Naive thymus-derived CD4-positive, alpha-beta T cell (primary cell): ENCODE measurements around the gene PRKN. TPM values are rescaled to one million over a fixed set of nuclear protein-coding genes. Genes with fewer than 3 reads are reported as not detected.

Experiments used
- ATAC-seq: fragments of 150-1000 bp; cut with Tn5 transposase; 2 replicates; pipeline ENCODE4 v1.10.0; 2021; ENCODE audit warnings: mild to moderate bottlenecking, moderate library complexity
- CTCF ChIA-PET: fragments of 350-600 bp; sonication (Branson Sonifier 250); formaldehyde crosslinking; loops from one replicate; lab custom pipeline; 2021; ENCODE audit warnings: antibody characterized with exemption; lab: Charles Lee
- POLR2A ChIA-PET: fragments of 350-600 bp; sonication (Branson Sonifier 250); formaldehyde crosslinking; loops from one replicate; lab custom pipeline; 2021; ENCODE audit warnings: antibody characterized with exemption, inconsistent platforms; lab: Charles Lee
- DNase-seq, 9 donors: peaks; one replicate each; pipeline versions ENCODE4 v3.0.0 to v3.0.0-alpha.2; 2020 to 2022; ENCODE audit warnings: mixed read lengths in 1 of 9
- H3K27ac ChIP-seq: one replicate; pipeline ENCODE4 v1.7.0; 2013; ENCODE audit warnings: mild to moderate bottlenecking, low read depth, low read length, moderate library complexity
- H3K27me3 ChIP-seq, 2 donors: one replicate each; pipeline ENCODE4 v1.7.0; 2013; ENCODE audit warnings: low read length in 2 of 2, mild to moderate bottlenecking in 2 of 2, moderate library complexity in 2 of 2; ENCODE audit not compliant: control insufficient read depth in 2 of 2, insufficient read depth in 2 of 2
- H3K36me3 ChIP-seq, 3 experiments: 1 replicate in 2 of 3; 2 replicates in 1 of 3; pipeline ENCODE4 v1.7.0; 2013; ENCODE audit warnings: low read length in 3 of 3, mild to moderate bottlenecking in 3 of 3, moderate library complexity in 1 of 3; ENCODE audit not compliant: insufficient read depth in 3 of 3, control insufficient read depth in 2 of 3
- H3K4me1 ChIP-seq, 2 donors: one replicate each; pipeline ENCODE4 v1.7.0; 2013; ENCODE audit warnings: low read length in 2 of 2, mild to moderate bottlenecking in 2 of 2, moderate library complexity in 1 of 2; ENCODE audit not compliant: control insufficient read depth in 2 of 2, insufficient read depth in 2 of 2
- H3K4me3 ChIP-seq: 2 replicates; pipeline ENCODE4 v1.7.0; 2013; ENCODE audit warnings: mild to moderate bottlenecking, low read length
- H3K9me3 ChIP-seq, 3 experiments: 1 replicate in 2 of 3; 2 replicates in 1 of 3; pipeline ENCODE4 v1.7.0; 2013; ENCODE audit warnings: low read length in 3 of 3; ENCODE audit not compliant: control insufficient read depth in 2 of 3
- H3K27ac Mint-ChIP-seq, 9 donors: one replicate each; pipeline ENCODE4 v1.8.0; 2020 to 2022; ENCODE audit warnings: mixed read lengths in 9 of 9, mild to moderate bottlenecking in 8 of 9, moderate library complexity in 5 of 9, inconsistent platforms in 2 of 9
- H3K27me3 Mint-ChIP-seq, 5 donors: one replicate each; pipeline ENCODE4 v1.8.0; 2021 to 2022; ENCODE audit warnings: mixed read lengths in 5 of 5, mild to moderate bottlenecking in 1 of 5
- H3K36me3 Mint-ChIP-seq, 5 donors: one replicate each; pipeline ENCODE4 v1.8.0; 2020 to 2022; ENCODE audit warnings: mixed read lengths in 5 of 5, mild to moderate bottlenecking in 3 of 5, inconsistent platforms in 1 of 5
- H3K4me1 Mint-ChIP-seq, 7 donors: one replicate each; pipeline ENCODE4 v1.8.0; 2020 to 2022; ENCODE audit warnings: mixed read lengths in 7 of 7, mild to moderate bottlenecking in 3 of 7, inconsistent platforms in 1 of 7
- H3K4me3 Mint-ChIP-seq, 10 donors: one replicate each; pipeline ENCODE4 v1.8.0; 2020 to 2022; ENCODE audit warnings: mild to moderate bottlenecking in 10 of 10, mixed read lengths in 10 of 10, moderate library complexity in 6 of 10, inconsistent platforms in 2 of 10
- H3K9me3 Mint-ChIP-seq, 11 donors: one replicate each; pipeline ENCODE4 v1.8.0; 2020 to 2022; ENCODE audit warnings: mixed read lengths in 11 of 11, mild to moderate bottlenecking in 4 of 11, inconsistent platforms in 1 of 11, moderate library complexity in 1 of 11
- intact Hi-C, 2 donors: fragments of 100-400 bp; cut with micrococcal nuclease; formaldehyde crosslinking; loops; one replicate each; pipeline ENCODE4 v1.15.1; 2023
- polyA plus RNA-seq, 2 donors: library from polyadenylated mRNA; unstranded; fragments of 300-500 nt; fragmentation: Illumina TruSeq; gene quantifications; one replicate each; pipeline ENCODE4 v1.2.3, GENCODE V29; 2021
- total RNA-seq, 6 experiments: library from RNA in 5 of 6; stranded (reverse) in 5 of 6; gene quantifications; 1 replicate in 5 of 6; 2 replicates in 1 of 6; pipeline ENCODE4 v1.2.3 and lab custom pipeline; 2021 to 2026

The PRKN gene
- total and polyA plus RNA-seq, 7 experiments from 2014 or later: 0.44 to 10.3 (median 8.1) TPM

DNA sequence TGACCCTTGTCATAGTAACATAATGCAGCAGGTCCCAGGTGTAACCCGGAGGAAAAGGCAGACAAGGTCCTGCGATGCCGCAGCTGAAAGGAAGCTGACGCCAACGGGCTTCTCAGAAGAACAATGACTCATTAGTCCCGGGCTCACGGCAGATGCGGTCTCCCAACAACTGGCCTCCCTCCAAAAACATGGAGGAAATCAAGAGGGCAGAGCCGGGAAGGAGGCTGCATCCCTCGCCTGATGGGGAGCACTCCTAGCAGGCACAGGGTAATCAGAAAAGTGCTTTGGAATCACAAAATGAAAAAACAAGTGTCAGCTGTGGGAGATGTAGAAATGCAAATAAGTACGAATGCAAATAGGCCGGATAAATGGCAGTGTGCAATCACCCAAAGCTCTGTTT, 1288.5 kb downstream of the PRKN start:
- Mint-ChIP-seq H3K27me3 (peaks cover 0 to 5% (median 0%) of the 10 kb centered on the region in 5 donors), H3K36me3 (peaks cover 0 to 14% (median 0%) of the 10 kb centered on the region in 5 donors), H3K27ac (peak overlapping the region in 1 of 9 donors; percentile 25), H3K9me3 (no peaks in the 10 kb centered on the region), H3K4me1 (no peaks in the 10 kb centered on the region), H3K4me3 (no peak overlapping the region)
- H3K36me3 ChIP-seq: no peaks in the 10 kb centered on the region
- ChIA-PET CTCF (no interaction called here), POLR2A (no interaction called here)
- no peaks in the 10 kb centered on the region for H3K9me3 ChIP-seq
- intact Hi-C loops: no loop called here
- ATAC-seq (no peak), DNase-seq (no peak)
- no peak overlapping the region for H3K4me3 ChIP-seq
- no peak overlapping the region for H3K27ac ChIP-seq
- peaks cover 0 to 3% of the 10 kb centered on the region in 2 donors for H3K27me3 ChIP-seq
- H3K4me1 ChIP-seq: no peaks in the 10 kb centered on the region

DNA sequence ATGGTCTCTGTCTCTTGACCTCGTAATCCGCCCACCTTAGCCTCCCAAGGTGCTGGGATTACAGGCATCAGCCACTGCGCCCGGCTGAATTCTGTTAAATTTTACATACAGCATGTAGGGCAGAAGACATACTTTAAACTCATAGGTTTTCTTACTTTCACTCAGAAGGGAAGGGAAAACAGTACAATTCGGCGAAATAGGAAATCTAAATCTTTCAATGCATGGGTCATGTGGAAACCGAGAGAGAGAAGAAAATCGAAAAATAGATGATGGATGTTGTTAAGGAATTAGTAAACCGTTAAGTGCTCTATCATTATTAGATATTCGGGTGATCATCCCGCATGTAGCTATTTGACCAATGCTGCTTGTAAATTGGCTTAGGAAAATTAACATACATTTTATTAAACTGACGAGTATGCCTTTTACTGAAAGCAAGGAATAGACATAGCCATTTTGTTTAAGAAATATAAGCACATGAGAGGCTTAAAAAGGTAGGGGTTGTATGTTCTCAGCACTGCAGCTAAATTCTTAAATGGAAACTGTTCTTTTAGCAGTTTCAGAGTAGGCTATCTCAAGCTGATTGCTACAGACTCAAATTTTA, 1289.0 kb downstream of the PRKN start:
- H3K36me3 Mint-ChIP-seq: peaks cover 0 to 14% (median 0%) of the 10 kb centered on the region in 5 donors

DNA sequence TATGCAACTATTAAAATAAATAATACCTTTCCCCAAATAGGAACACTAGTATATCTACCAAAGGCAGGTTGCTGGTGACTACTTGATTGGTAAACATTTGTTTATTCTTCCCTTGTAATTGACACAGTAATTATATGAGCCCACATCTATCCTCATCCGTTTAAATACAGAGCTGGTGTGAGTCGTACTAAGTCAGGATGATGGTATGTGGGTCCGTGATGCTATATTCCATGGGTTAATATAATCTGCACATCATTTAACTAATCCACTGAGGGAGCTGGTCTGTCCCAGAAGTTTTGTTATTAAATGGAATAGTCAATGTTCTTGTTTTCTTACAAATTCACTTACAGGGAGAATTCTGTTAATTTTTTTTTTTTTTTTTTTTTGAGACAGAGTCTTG, 1289.7 kb downstream of the PRKN start:
- intact Hi-C loops: no loop called here
- no peak for ATAC-seq
- peaks cover 0 to 14% (median 0%) of the 10 kb centered on the region in 5 donors for H3K36me3 Mint-ChIP-seq
- peaks cover 0 to 5% (median 0%) of the 10 kb centered on the region in 5 donors for H3K27me3 Mint-ChIP-seq
- no peaks in the 10 kb centered on the region for H3K4me1 ChIP-seq
- no peak overlapping the region for H3K4me3 Mint-ChIP-seq
- peaks cover 0 to 3% of the 10 kb centered on the region in 2 donors for H3K27me3 ChIP-seq
- no peak overlapping the region for H3K27ac Mint-ChIP-seq
- CTCF ChIA-PET: no interaction called here
- H3K9me3 Mint-ChIP-seq: no peaks in the 10 kb centered on the region
- POLR2A ChIA-PET: no interaction called here
- H3K27ac ChIP-seq: no peak overlapping the region
- H3K4me1 Mint-ChIP-seq: no peaks in the 10 kb centered on the region
- H3K9me3 ChIP-seq: no peaks in the 10 kb centered on the region
- no peaks in the 10 kb centered on the region for H3K36me3 ChIP-seq
- DNase-seq: no peak
- H3K4me3 ChIP-seq: no peak overlapping the region

More for the DNA sequence above, 1289.0 kb downstream of the PRKN start:
- H3K36me3 ChIP-seq: no peaks in the 10 kb centered on the region
- no peaks in the 10 kb centered on the region for H3K4me1 ChIP-seq
- no peaks in the 10 kb centered on the region for H3K9me3 ChIP-seq
- DNase-seq (no peak), ATAC-seq (no peak)
- H3K4me1 Mint-ChIP-seq: no peaks in the 10 kb centered on the region
- intact Hi-C loops: no loop called here
- ChIA-PET POLR2A (no interaction called here), CTCF (no interaction called here)
- peaks cover 0 to 3% of the 10 kb centered on the region in 2 donors for H3K27me3 ChIP-seq
- no peak overlapping the region for H3K27ac Mint-ChIP-seq
- no peak overlapping the region for H3K4me3 ChIP-seq
- no peaks in the 10 kb centered on the region for H3K9me3 Mint-ChIP-seq
- no peak overlapping the region for H3K4me3 Mint-ChIP-seq
- peaks cover 0 to 5% (median 0%) of the 10 kb centered on the region in 5 donors for H3K27me3 Mint-ChIP-seq
- H3K27ac ChIP-seq: no peak overlapping the region

DNA sequence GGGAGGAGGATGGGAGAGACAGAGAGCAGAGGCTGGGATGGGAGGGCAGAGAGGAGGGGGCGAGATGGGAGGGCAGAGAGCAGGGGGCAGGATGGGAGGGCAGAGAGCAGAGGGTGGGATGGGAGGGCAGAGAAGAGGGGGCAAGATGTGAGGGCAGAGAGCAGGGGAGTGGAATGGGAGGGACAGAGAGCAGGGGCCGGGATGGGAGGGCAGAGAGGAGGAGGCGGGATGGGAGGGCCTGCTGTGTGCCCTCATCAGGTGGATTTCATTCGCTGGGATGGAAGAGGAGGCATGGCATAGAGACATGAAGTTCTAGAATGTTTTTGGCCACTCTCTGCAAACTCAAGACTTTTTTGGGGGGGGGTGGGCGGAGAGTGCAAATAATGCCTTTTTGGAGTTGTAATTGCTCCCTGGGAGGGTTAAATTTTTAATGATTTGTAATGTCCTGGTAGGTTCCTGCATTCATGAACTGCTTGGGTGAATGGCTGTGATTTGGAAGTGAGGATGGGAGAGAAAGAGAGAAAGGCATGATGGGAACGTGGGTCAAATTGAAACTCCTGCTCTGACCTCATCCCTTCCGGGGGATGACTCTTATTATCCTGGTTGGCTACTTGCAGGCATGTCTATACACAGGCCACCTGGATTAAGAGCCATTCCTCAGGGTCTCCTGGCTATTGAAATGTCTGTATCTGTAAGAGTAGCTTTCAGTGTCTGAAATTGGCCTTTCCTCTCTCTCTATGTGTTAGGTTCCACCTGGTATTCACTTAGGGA, 1291.3 kb downstream of the PRKN start:
- no peaks in the 10 kb centered on the region for H3K4me1 Mint-ChIP-seq
- DNase-seq (no peak), ATAC-seq (no peak)
- H3K4me3 Mint-ChIP-seq: no peak overlapping the region
- Histone ChIP-seq H3K4me1 (no peaks in the 10 kb centered on the region), H3K4me3 (no peak overlapping the region), H3K9me3 (no peaks in the 10 kb centered on the region), H3K36me3 (no peaks in the 10 kb centered on the region), H3K27me3 (peaks cover 0 to 3% of the 10 kb centered on the region in 2 donors), H3K27ac (no peak overlapping the region)
- POLR2A ChIA-PET: no interaction called here
- peaks cover 0 to 5% (median 0%) of the 10 kb centered on the region in 5 donors for H3K27me3 Mint-ChIP-seq
- no peak overlapping the region for H3K27ac Mint-ChIP-seq
- intact Hi-C loops: no loop called here
- CTCF ChIA-PET: no interaction called here
- H3K9me3 Mint-ChIP-seq: no peaks in the 10 kb centered on the region
- peaks cover 0 to 10% (median 0%) of the 10 kb centered on the region in 5 donors for H3K36me3 Mint-ChIP-seq

DNA sequence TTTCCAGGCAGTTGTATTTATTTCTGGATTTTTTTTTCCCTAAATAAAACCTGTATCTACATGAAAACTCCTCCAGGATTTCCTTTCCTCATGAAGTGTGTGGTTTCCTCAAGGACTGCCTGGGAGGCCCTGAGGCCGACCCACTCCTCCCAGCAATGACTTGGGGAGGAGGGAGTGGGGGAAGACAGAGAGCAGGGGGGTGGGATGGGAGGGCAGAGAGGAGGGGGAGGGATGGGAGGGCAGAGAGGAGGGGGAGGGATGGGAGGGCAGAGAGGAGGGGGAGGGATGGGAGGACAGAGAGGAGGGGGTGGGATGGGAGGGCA, 1291.9 kb downstream of the PRKN start:
- Histone ChIP-seq H3K36me3 (no peaks in the 10 kb centered on the region), H3K4me3 (no peak overlapping the region), H3K27ac (no peak overlapping the region), H3K9me3 (no peaks in the 10 kb centered on the region), H3K27me3 (peaks cover 0 to 3% of the 10 kb centered on the region in 2 donors), H3K4me1 (no peaks in the 10 kb centered on the region)
- no peak for ATAC-seq
- intact Hi-C loops: no loop called here
- no peak for DNase-seq
- no peak overlapping the region for H3K27ac Mint-ChIP-seq
- H3K4me1 Mint-ChIP-seq: no peaks in the 10 kb centered on the region
- H3K27me3 Mint-ChIP-seq: peaks cover 0 to 5% (median 0%) of the 10 kb centered on the region in 5 donors
- peaks cover 0 to 6% (median 0%) of the 10 kb centered on the region in 5 donors for H3K36me3 Mint-ChIP-seq
- ChIA-PET CTCF (no interaction called here), POLR2A (no interaction called here)
- H3K4me3 Mint-ChIP-seq: no peak overlapping the region
- H3K9me3 Mint-ChIP-seq: no peaks in the 10 kb centered on the region

DNA sequence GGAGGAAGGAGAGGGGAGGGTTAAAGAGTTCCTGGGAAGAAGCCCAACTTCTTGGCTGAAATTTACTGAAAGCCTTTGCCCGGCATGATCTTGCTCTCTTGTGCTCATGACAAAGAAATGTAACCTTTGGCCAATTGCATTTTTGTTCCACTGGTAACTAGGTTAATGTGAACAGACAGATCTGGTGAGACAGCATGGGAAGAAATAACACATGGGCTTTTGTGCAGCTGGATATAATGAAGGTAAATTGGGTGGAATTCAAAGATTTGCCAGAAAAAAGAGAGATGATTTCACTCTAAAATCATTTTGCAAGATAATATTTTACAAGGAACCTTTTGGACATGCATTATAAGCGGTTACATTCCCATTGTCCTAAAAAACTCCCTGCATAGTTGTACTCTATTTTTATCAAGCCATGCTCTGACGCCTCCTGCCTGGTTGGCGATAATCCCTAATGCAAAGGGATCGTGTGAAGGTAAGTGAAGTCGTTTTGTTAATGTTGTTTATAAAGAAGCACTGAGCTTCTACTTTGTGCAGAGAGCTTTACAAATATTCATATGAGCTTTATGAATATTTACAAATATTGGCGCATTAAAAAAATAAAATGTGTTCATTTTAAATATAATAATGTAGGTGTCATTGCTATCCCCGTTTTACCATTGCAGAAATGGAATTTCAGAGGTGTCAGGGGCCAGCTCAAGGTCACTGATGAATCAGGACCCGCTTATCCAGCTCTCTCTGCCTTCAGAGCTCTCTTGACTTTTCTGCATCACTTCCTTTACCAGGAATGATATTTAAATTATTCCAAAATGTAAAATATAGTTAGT, 1292.4 kb downstream of the PRKN start:
- H3K4me3 Mint-ChIP-seq: no peak overlapping the region
- Histone ChIP-seq H3K9me3 (no peaks in the 10 kb centered on the region), H3K4me3 (no peak overlapping the region), H3K27ac (no peak overlapping the region), H3K4me1 (no peaks in the 10 kb centered on the region), H3K27me3 (peaks cover 0 to 3% of the 10 kb centered on the region in 2 donors), H3K36me3 (no peaks in the 10 kb centered on the region)
- peaks cover 0 to 5% (median 0%) of the 10 kb centered on the region in 5 donors for H3K27me3 Mint-ChIP-seq
- peaks cover 0 to 1% (median 0%) of the 10 kb centered on the region in 5 donors for H3K36me3 Mint-ChIP-seq
- no peaks in the 10 kb centered on the region for H3K4me1 Mint-ChIP-seq
- CTCF ChIA-PET: no interaction called here
- ATAC-seq (no peak), DNase-seq (no peak)
- H3K9me3 Mint-ChIP-seq: no peaks in the 10 kb centered on the region
- intact Hi-C loops: no loop called here
- H3K27ac Mint-ChIP-seq: no peak overlapping the region
- POLR2A ChIA-PET: no interaction called here
